GM13976 (cell line): ENCODE data around the gene MICAL1.

Experiments
- DNase-seq: peaks from one replicate; pipeline ENCODE4 v3.0.0; 2012; ENCODE audit warnings: low spot score
- CTCF ChIP-seq: IDR thresholded peaks from 2 replicates; pipeline ENCODE4 v1.5.1; 2012; ENCODE audit warnings: borderline replicate concordance, mild to moderate bottlenecking; ENCODE audit not compliant: insufficient read depth; ENCODE audit errors: extremely low read depth, missing control alignments, control extremely low read depth
- in situ Hi-C: fragments of 300-500 bp; cut with MboI; formaldehyde crosslinking; loops from one replicate; pipeline ENCODE4 v1.12.0; 2022; ENCODE audit warnings: low sequenced_read_pairs, mixed read lengths, inconsistent platforms; ENCODE audit not compliant: unreplicated experiment

The MICAL1 gene

GRCh38 chr6:109484122-109484521 is 28.6 kb upstream of the MICAL1 start:
- in situ Hi-C loops, result no loop called here
- no peak for TF ChIP-seq CTCF
- DNase-seq, result no peak

DNA sequence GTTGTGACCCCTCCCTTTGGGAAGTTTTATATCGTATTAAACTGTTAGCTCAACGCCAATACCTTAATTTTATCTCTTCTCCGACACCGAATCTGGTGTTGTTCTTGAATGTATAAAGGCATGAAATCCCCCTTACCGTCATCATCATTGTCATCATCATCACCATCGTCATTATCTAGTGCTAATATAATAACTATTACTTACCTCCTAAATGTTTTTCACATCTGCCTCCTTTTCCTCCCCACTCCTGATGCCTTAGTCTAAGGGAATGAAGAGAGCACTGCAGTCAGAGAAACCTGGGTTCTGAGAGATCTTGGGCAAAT is 28.1 kb upstream of the MICAL1 start:
- no peak for DNase-seq
- in situ Hi-C loops, result no loop called here
- TF ChIP-seq CTCF, result no peak

DNA sequence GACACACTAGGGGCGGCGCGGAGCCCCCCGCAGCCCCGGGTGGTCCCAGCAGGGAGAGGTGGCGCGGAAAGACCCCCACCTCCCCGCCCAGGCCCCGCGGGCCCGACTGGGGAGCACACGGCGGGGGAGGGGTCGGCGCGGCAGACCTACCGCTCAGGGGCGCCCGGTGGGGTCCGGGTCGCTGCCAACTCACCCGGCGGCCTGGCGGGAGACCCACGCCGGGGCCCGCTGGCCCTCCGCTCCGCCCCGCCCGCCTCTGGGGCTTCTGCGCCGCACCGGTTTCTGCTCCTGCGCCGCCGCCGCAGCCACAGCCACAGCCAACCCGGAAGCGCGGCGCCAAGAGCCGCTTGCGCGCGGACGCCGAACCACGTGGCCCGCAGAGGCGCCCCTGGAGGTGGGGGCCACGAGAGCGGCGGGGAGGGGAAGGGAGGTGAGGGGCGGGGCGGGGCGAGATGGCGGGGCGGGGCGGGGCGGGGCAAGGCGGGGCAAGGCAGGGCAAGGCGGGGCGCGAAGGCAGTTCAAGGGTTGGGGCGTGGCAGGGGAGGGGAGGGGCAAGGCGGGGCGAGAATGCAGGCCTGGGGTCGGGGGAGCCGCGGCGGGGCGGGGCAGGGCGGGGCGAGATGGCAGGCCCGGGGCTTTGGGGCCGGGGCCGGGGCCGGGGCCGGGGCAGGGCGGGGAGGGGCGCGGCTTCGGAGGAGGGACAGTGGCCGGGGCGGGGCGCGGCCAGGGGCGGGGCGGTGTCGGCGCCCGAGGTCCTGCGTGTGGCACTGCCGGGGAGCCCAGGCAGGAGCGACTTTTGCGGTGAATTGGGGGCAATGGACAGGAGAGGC is 27.5 kb upstream of the MICAL1 start, which contains the start of gene ZBTB24:
Gene ZBTB24 (minus strand): TSS at position 315 of the 830 bp plus-strand sequence. CDS start 1,193 bp downstream, outside the sequence.
- TF ChIP-seq CTCF, result no peak
- DNase-seq, result peak; percentile 95
- in situ Hi-C loops, result no loop called here

- in situ Hi-C loops, result no loop called here
- no peak for DNase-seq
- TF ChIP-seq CTCF, result no peak
These were observed 25.5 kb upstream of the MICAL1 start for GRCh38 chr6:109480993-109481480.

- DNase-seq, result no peak
- in situ Hi-C loops, result no loop called here
- no peak for TF ChIP-seq CTCF
These were observed 23.5 kb upstream of the MICAL1 start for GRCh38 chr6:109478841-109479624.

- in situ Hi-C loops, result no loop called here
- no peak for TF ChIP-seq CTCF
- no peak for DNase-seq
These were observed 22.7 kb upstream of the MICAL1 start for GRCh38 chr6:109478222-109478805.
